Measurements from ENCODE around the gene SSUH2. TPM values are rescaled to one million over a fixed set of nuclear protein-coding genes. Genes with fewer than 3 reads are reported as not detected.

SSUH2 gene
- total and polyA plus RNA-seq, 9 of the 15 experiments (the other 6 are each of a cell fraction or from before 2014, with no cell fraction given): 0.04 to 0.17 (median 0.04) TPM; not detected in 6

GRCh38 chr3:8599146-8599545 lies 45.5 kb downstream of the SSUH2 start:
- POLR2A ChIA-PET: no interaction called here
- in situ Hi-C loops (cut with MboI): no loop called here

More at GRCh38 chr3:8599146-8599545, 45.5 kb downstream of the SSUH2 start:
- Histone ChIP-seq H2AFZ (ENCODE audit: low read depth, low read length) (no peak overlapping the region), H4K20me1 (replicated peaks; ENCODE audit: control insufficient read depth, insufficient read depth, low read length) (no peaks in the 10 kb centered on the region), H3K4me3 (no peak overlapping the region), H3K9ac (ENCODE audit: insufficient read depth in 1 of 2, low read depth in 2 of 2, low read length in 2 of 2) (no peak overlapping the region), H3K4me1 (replicated peaks in 1 of 2; ENCODE audit: control insufficient read depth in 2 of 2, insufficient read depth in 2 of 2, low read length in 2 of 2) (no peaks in the 10 kb centered on the region), H3K9me1 (ENCODE audit: control insufficient read depth, insufficient read depth, low read length) (no peaks in the 10 kb centered on the region), H3K27me3 (ENCODE audit: control insufficient read depth in 2 of 2, insufficient read depth in 2 of 2, low read length in 2 of 2) (peaks cover 0 to 18% of the 10 kb centered on the region in 2 experiments; a peak in 2 of 5 replicates), H3K79me2 (ENCODE audit: control insufficient read depth, insufficient read depth, low read length) (no peaks in the 10 kb centered on the region), H3K4me2 (ENCODE audit: insufficient read depth, low read length) (no peak overlapping the region), H3K27ac (ENCODE audit: extremely low read depth, low read depth, low read length) (no peak overlapping the region), H3K36me3 (ENCODE audit: control insufficient read depth, insufficient read depth, low read length) (no peaks in the 10 kb centered on the region), H3K9me3 (replicated peaks; ENCODE audit: control insufficient read depth, insufficient read depth, low read depth, low read length) (no peaks in the 10 kb centered on the region)
- intact Hi-C loops (cut with micrococcal nuclease): no loop called here
- DNase-seq (ENCODE audit: extremely low read depth in 1 of 4, low spot score in 3 of 4) (no peak), ATAC-seq (no peak), FAIRE-seq (no peak)
- CTCF ChIA-PET (ENCODE audit: low intra/inter-chr PET ratio): no interaction called here
- BruUV-seq (replicated peaks): no TSS peak
- WGBS (ENCODE audit: insufficient coverage, low coverage, missing lambda C conversion rate): 0% methylated on average over 3 of the region's 3 CpGs
- no peak for TF ChIP-seq CBFA2T3 (IDR thresholded peaks at IDR 0.05)
- TF ChIP-seq USF1 (CRISPR knock-in tag; IDR thresholded peaks at IDR 0.05): peak; percentile 16; the same call in 1 of the 2 replicates
- TF ChIP-seq TFE3 (CRISPR knock-in tag; IDR thresholded peaks at IDR 0.05): peak; percentile 81

All from K562 (cell line).